Activated T-cell treated with anti-CD3 and anti-CD28 coated beads for 4 hours (primary cell): ENCODE results near the gene DACH2.
"Not testable (repeated sequence)": the region's sequence is repeated elsewhere in the genome, so short reads cannot be mapped to it uniquely, and the experiment has no call there.

Source experiments
- DNase-seq: peaks from one replicate; pipeline ENCODE4 v3.0.0-alpha.2; 2020

Gene DACH2

DNA sequence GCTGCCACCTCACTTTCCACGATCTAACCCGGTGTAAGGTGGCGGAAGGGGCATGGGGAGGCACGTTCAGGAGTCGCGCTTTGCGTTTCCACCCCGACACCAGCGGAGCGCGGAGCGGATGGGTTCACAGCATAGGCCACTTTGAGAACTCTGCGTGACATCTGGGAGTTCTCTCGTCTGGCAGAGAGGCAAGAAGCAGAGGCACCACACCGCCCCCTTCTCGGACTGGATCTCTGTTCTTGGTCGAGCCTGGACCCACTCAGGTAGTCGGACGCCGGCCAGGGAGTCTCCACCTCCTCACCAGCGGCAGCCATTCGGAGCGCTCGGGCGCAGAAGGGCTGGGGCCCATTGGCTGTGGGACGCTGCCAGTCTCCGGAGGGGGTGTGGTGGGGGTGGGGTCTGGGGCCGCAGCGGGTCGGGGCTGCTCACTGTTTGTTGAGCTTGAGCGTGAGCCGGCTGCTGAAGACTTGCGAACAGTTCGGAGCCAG lies at the start of gene DACH2:
Gene DACH2 (plus strand): TSS at position 428 of the 488 bp plus-strand sequence.
- peak; percentile 0 for DNase-seq

DNA sequence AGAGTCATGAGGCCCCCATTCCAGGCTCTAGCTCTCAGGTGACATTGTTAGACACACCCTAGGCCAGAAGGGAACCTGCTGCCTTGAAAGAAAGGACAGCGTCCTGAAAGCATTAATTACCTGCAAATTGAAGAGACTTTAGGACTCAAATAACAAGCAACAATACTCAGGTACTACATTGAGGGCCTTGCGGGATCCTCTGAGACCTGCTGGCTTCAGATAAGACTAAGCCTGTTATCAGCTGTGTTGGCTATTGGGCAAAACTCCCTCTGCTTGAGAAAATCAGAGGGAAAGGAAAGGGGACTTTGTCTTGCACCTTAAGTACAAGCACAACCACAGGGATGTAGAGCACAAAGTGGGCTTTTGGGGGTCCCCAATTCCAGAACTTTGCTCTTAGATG lies 45.9 kb upstream of the DACH2 start:
- no peak for DNase-seq

DNA sequence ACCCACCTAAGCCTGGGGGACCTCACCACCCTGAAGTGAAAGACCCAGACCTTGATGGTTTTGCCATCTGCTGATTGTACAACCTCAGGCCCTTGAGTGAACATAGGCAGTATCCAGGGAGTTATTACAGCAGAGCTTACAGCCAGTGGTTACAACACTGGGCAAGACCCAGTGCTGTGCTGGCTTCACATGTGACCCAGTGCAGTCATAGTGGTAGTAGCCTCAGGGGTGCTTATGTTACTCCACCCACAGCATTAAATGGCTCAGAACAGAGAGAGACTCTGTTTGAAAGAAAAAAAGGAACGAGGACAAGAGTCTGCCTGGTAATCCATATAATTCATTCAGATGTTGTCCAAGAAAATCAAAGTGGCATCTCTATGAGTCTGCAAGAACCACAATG lies 45.2 kb upstream of the DACH2 start:
- DNase-seq = no peak

DNA sequence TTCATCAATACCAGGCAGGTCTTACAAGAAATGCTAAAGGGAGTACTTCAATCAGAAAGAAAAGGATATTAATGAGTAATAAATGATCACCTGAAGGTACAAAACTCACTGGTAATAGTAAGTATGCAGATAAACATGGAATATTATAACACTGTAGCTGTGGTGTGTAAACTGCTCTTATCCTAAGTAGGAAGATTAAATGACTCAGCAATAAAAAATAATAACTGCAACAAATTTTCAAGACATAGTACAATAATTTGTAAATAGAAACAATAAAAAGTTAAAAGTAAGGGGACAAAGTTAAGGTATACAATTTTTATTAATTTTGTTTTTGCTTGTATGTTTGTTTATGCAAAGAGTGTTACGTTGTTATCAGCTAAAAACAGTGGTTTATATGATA lies 43.7 kb upstream of the DACH2 start:
- no peak for DNase-seq

DNA sequence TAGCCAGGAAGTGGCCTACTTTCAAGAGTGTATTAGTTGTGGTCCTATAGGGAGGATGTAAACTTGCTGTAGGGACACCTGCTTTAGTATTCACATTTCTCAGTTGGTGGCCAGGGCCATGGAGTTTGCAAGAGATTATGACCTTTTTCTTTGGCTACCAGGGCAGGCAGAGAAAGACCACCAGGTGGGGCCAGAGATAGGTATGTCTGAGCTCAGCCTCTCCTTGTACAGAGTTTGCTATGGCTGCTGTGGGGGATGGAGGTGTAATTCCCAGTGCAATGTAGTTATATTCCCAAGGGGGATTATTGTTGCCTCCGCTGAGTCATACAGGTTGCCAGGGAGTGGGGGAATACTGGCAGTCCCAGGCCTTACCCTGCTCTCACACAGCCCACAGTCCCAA lies 26.3 kb upstream of the DACH2 start:
- no peak for DNase-seq

GRCh38 chrX:86133761-86134160 lies 14.5 kb upstream of the DACH2 start:
- no peak for DNase-seq

DNA sequence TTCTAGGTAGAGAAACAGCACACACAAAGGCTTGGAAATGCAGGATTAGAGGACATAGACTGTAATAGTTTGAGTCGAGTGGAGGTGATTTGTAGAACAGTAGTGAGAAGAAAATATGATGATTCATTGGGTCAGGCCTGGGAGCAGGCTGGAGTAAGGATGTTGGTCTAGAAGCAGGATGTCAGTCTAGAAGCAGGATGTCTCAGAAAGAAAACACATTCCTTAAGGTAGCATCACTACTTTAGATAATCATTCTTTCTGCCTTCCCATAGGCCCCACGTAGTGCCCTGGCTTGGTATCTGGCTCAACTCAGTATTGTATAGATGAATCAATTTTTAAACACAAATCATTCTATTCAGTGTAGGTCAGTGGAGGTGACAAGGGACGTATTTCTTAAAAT lies 11.2 kb upstream of the DACH2 start:
- DNase-seq = no peak

GRCh38 chrX:86141786-86142185 lies 6.5 kb upstream of the DACH2 start:
- DNase-seq = no peak

- DNase-seq = no peak
These were observed 2.1 kb upstream of the DACH2 start for GRCh38 chrX:86146102-86146501.

DNA sequence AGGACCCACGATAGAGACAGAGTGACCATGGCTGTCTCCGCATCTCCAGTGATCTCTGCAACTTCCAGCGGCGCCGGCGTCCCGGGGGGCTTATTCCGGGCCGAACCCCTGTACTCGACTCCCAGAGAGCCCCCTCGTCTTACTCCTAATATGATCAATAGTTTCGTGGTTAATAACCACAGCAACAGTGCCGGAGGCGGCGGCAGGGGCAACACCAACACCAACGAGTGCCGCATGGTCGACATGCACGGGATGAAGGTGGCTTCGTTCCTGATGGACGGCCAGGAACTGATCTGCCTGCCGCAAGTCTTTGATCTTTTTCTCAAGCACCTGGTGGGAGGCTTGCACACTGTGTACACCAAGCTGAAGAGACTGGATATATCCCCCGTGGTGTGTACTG lies 343 bp downstream of the DACH2 start:
- DNase-seq = no peak

DNA sequence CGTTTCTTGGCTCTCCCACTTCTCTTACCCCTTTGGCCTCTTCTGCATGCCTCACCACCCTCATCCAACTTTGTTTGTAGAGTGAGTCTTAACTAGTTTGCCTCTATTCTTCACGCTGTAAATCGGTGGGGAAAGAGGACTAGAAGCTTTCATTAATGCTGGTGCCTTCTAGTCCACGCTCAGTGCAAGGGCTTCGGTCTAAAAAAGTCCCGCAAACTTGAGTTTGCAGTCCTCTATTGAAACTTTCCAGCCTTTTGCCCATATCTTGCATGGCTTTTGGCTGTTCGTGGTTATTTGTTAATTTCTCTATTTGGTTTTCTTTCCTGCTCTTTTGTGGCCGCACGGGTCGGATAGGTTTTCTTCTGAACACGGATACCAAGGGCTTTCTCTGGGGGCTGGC lies 868 bp downstream of the DACH2 start:
- DNase-seq = no peak

- no peak for DNase-seq
These were observed 6.3 kb downstream of the DACH2 start for GRCh38 chrX:86154553-86154952.

GRCh38 chrX:86171366-86171765 lies 23.1 kb downstream of the DACH2 start:
- DNase-seq = no peak

- no peak for DNase-seq
These were observed 30.7 kb downstream of the DACH2 start for GRCh38 chrX:86178906-86179305.

- DNase-seq = not testable (repeated sequence)
These were observed 33.1 kb downstream of the DACH2 start for GRCh38 chrX:86181325-86181724.

DNA sequence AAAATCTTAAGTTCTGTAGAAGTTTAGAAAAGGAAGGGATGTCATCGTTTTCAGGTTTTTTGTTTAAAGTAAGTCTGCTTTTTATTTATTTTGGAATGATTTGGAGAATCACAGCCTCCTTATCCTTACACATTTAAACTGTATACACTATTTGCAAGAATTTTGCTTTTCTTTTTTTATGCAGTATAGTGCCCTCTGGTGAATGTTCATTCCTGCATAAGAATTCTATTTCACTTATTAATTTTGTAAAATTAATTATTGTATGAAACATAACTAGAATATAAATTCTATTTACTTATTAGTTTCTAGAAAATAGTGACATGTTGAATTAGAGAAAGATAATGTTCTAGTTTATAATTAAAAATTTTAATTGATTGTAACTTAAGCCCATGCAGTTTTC lies 44.6 kb downstream of the DACH2 start:
- no peak for DNase-seq

DNA sequence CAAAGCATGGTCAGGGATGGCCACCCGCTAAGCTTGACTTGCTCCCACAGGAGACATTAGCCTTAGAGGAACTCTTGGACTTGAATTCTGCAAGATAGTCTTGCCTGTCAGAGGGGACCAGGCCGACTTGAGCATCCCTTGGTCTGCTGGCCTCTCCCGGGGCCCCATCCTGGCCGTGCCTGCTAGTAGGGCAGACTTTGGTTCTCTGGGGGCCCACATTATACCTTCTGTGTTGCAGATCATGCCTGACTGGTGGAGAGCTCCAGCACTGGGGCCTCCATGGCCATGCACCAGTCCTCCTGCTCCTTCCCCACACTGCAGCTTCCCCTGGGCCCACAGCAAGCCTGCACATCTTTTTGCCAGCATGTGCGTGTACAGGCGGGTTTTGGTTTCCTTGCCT lies 46.5 kb downstream of the DACH2 start:
- DNase-seq = no peak

DNA sequence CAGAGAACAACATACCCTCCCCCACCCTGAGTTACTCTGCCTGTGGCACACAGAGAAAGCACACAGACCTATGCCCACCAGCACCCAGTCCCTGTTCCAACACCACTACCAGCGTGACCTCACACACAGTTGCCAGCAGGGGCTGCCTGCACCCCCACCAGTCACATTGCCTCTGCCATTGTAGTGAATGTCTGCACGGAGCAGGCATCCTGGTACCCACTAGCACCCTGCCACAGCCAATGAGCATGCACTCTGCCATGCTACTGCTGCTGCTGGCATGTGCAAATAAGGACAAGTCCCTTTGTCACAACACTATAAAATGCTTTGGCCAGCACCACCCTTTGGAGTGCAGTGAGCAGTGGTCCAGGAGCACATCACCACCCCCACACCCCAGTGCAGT lies 47.1 kb downstream of the DACH2 start:
- DNase-seq = no peak

DNA sequence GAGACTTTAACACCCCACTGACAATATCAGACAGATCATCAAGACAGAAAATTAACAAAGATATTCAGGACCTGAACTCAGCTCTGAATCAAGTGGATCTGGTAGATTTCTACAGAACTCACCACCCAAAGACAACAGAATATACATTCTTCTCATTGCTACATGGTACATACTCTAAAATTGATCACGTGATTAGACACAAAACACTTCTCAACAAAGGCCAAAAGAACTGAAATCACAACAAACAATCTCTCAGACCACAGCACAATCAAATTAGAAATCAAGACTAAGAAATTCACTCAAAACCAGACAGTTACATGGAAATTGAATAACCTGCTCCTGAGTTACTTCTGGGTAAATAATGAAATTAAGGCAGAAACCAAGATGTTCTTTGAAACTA lies 49.6 kb downstream of the DACH2 start:
- no peak for DNase-seq

GRCh38 chrX:86210772-86211171 lies 62.5 kb downstream of the DACH2 start:
- DNase-seq = no peak

- no peak for DNase-seq
These were observed 67.0 kb downstream of the DACH2 start for GRCh38 chrX:86215260-86215659.

DNA sequence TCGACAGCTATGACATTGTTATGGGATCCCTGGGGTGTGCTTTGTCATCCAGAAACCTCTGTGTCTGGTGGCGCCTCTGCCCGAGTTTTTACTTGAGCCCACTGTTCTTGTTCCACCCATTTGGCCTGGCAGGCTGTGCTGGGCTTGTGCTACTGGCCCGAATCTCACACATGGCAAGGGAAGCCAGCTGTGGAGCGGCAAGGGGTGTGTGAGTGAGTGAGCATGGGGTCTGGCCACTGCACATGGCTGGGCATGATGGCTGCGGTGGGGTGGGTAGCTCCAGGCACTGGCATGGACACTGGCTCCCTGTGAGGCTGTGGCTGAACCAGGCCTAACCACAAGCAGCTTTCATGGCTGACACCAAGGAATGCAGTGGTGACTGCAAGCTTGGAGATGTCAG lies 89.2 kb downstream of the DACH2 start:
- DNase-seq = no peak

DNA sequence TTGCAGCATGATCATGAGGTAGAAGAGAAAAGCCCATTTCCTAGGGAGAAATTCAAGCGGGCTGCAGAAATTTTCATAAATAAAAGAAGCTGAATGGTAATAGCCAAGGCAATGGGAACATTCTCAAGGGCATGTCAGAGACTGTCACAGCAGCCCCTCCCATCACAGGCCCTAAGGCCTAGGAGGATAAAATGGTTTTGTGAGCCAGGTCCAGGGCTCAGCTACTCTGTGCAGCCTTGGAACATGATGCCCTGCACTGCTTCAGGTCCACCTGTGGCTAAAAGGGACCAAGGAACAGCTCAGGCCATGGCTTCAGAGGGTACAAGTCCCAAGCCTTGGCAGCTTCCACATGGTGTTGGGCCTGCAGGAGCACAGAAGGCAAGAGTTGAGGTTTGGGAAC lies 93.3 kb downstream of the DACH2 start:
- no peak for DNase-seq

GRCh38 chrX:86263526-86263925 lies 115.3 kb downstream of the DACH2 start:
- DNase-seq = no peak

- no peak for DNase-seq
These were observed 147.0 kb downstream of the DACH2 start for GRCh38 chrX:86295293-86295692.

- no peak for DNase-seq
These were observed 174.7 kb downstream of the DACH2 start for GRCh38 chrX:86322913-86323312.
